GM23248 (cell line): Measurements from ENCODE around the gene MAP3K6. TPM values are rescaled to one million over a fixed set of nuclear protein-coding genes. Genes with fewer than 3 reads are reported as not detected.

ENCODE experiments used
- DNase-seq: peaks from one replicate; pipeline ENCODE4 v3.0.0-alpha.2; 2015
- H2AFZ ChIP-seq: fragments of 200-600 bp; sonication (generic); 2 replicates; pipeline ENCODE4 v1.6.1; 2016; ENCODE audit warnings: antibody characterized with exemption
- H3F3A ChIP-seq: fragments of 200-600 bp; sonication (generic); 2 replicates; pipeline ENCODE4 v1.6.1; 2016; ENCODE audit warnings: mild to moderate bottlenecking, antibody characterized with exemption, mixed run types; ENCODE audit not compliant: insufficient read depth
- H3K27ac ChIP-seq: fragments of 200-600 bp; sonication (generic); 2 replicates; pipeline ENCODE4 v1.5.1; 2016; ENCODE audit warnings: mild to moderate bottlenecking
- H3K27me3 ChIP-seq: fragments of 200-600 bp; sonication (generic); replicated peaks from 2 replicates; pipeline ENCODE4 v1.6.1; 2016; ENCODE audit warnings: mild to moderate bottlenecking; ENCODE audit not compliant: insufficient read depth
- H3K36me3 ChIP-seq: fragments of 200-600 bp; sonication (generic); 2 replicates; pipeline ENCODE4 v1.6.1; 2016; ENCODE audit warnings: low read depth, mild to moderate bottlenecking
- H3K4me1 ChIP-seq: fragments of 200-600 bp; sonication (generic); 2 replicates; pipeline ENCODE4 v1.6.1; 2016; ENCODE audit warnings: mild to moderate bottlenecking; ENCODE audit not compliant: insufficient read depth
- H3K4me2 ChIP-seq: fragments of 200-600 bp; sonication (generic); one replicate; pipeline ENCODE4 v1.6.1; 2016; ENCODE audit warnings: mild to moderate bottlenecking; ENCODE audit not compliant: unreplicated experiment
- H3K4me3 ChIP-seq: fragments of 200-600 bp; sonication (generic); 2 replicates; pipeline ENCODE4 v1.5.1; 2016; ENCODE audit warnings: mild to moderate bottlenecking
- H3K79me2 ChIP-seq: fragments of 200-600 bp; sonication (generic); 2 replicates; pipeline ENCODE4 v1.6.1; 2016; ENCODE audit warnings: mild to moderate bottlenecking; ENCODE audit not compliant: insufficient read depth
- H3K9ac ChIP-seq: fragments of 200-600 bp; sonication (generic); 2 replicates; pipeline ENCODE4 v1.6.1; 2016; ENCODE audit warnings: mild to moderate bottlenecking
- H3K9me2 ChIP-seq: fragments of 200-600 bp; sonication (generic); 2 replicates; pipeline ENCODE4 v1.6.1; 2016; ENCODE audit warnings: mixed run types, mild to moderate bottlenecking, moderate library complexity; ENCODE audit not compliant: insufficient read depth
- H3K9me3 ChIP-seq: fragments of 200-600 bp; sonication (generic); one replicate; pipeline ENCODE4 v1.6.1; 2017; ENCODE audit warnings: low read depth
- H4K20me1 ChIP-seq: fragments of 200-600 bp; sonication (generic); 2 replicates; pipeline ENCODE4 v1.6.0; 2016; ENCODE audit not compliant: insufficient read depth
- EZH2 ChIP-seq: fragments of 200-600 bp; sonication (generic); IDR thresholded peaks from 2 replicates; pipeline ENCODE4 v1.6.1; 2018; ENCODE audit warnings: antibody characterized with exemption, mild to moderate bottlenecking; ENCODE audit not compliant: insufficient read depth, poor library complexity, severe bottlenecking
- EZH2phosphoT487 ChIP-seq: fragments of 200-600 bp; sonication (generic); IDR thresholded peaks from 2 replicates; pipeline ENCODE4 v1.6.1; 2018; ENCODE audit warnings: antibody characterized with exemption, moderate library complexity, mild to moderate bottlenecking, low read depth; ENCODE audit not compliant: insufficient read depth
- WGBS, 2 experiments: methylation state at CpG; one replicate each; pipeline ENCODE4 v1.1.6; 2015 to 2017; ENCODE audit warnings: low lambda C conversion rate in 2 of 2, low coverage in 1 of 2; ENCODE audit errors: missing lambda C conversion rate in 2 of 2; 5-methylcytosine and 5-hydroxymethylcytosine counted together
- in situ Hi-C: fragments of 300-500 bp; cut with MboI; formaldehyde crosslinking; loops from 2 replicates; pipeline ENCODE4 v1.15.0; 2020
- polyA plus RNA-seq: library from polyadenylated mRNA; unstranded; fragments of >200 nt; fragmentation: Nextera tagmentation; extraction: Ambion mirVana; gene quantifications from 2 replicates; pipeline ENCODE4 v1.2.1, GENCODE V29; 2016
- total RNA-seq: library from RNA; depleted of rRNA; stranded (reverse); fragments of >200 nt; shearing (Covaris generic); gene quantifications from 2 replicates; pipeline ENCODE4 v1.2.3, GENCODE V29; 2014

Gene MAP3K6
- total and polyA plus RNA-seq, 2 experiments from 2014 or later = 13.7 to 40.3 TPM

GRCh38 chr1:27332536-27333281 is 34.1 kb downstream of the MAP3K6 start:
- no peak for TF ChIP-seq EZH2phosphoT487
- TF ChIP-seq EZH2 = no peak
- no peak overlapping the region for H3K4me2 ChIP-seq
- H3K9me2 ChIP-seq = no peaks in the 10 kb centered on the region
- no peaks in the 10 kb centered on the region; the same call in 1 of the 2 replicates for H4K20me1 ChIP-seq
- H3K79me2 ChIP-seq = peaks cover 38% of the 10 kb centered on the region
- WGBS, 2 experiments = 60% methylated on average over 11 of the region's 11 CpGs
- peak overlapping the region; percentile 14; the same call in 1 of the 2 replicates for H3K9ac ChIP-seq
- H3K27ac ChIP-seq = no peak overlapping the region
- in situ Hi-C loops = no loop called here
- H3K36me3 ChIP-seq = peaks cover 9% of the 10 kb centered on the region; the same call in 1 of the 2 replicates
- H3K4me1 ChIP-seq = no peaks in the 10 kb centered on the region
- H3K4me3 ChIP-seq = no peak overlapping the region
- H2AFZ ChIP-seq = no peak overlapping the region
- no peaks in the 10 kb centered on the region for H3F3A ChIP-seq
- no peaks in the 10 kb centered on the region for H3K9me3 ChIP-seq
- DNase-seq = peak; percentile 64
- no peaks in the 10 kb centered on the region for H3K27me3 ChIP-seq

- Histone ChIP-seq H2AFZ (no peak overlapping the region), H3K27ac (no peak overlapping the region), H3K79me2 (peaks cover 46% of the 10 kb centered on the region), H3K9me2 (no peaks in the 10 kb centered on the region), H3K27me3 (no peaks in the 10 kb centered on the region), H3F3A (no peaks in the 10 kb centered on the region), H4K20me1 (no peaks in the 10 kb centered on the region; the same call in 1 of the 2 replicates), H3K4me3 (no peak overlapping the region), H3K9ac (no peak overlapping the region), H3K4me2 (no peak overlapping the region), H3K36me3 (peaks cover 9% of the 10 kb centered on the region; the same call in 1 of the 2 replicates), H3K9me3 (no peaks in the 10 kb centered on the region), H3K4me1 (0 out of 2 replicates have a peak, but pooled peaks cover 5% of the 10 kb centered on the region)
- no peak for DNase-seq
- no peak for TF ChIP-seq EZH2phosphoT487
- TF ChIP-seq EZH2 = no peak
- in situ Hi-C loops = no loop called here
- WGBS, 2 experiments = 71% methylated on average over 5 of the region's 5 CpGs
Measured at GRCh38 chr1:27331922-27332321, 34.8 kb downstream of the MAP3K6 start.

GRCh38 chr1:27331426-27331825 is 35.3 kb downstream of the MAP3K6 start:
- WGBS, 2 experiments = 84 to 92% methylated on average over 3 of the region's 3 CpGs
- in situ Hi-C loops = no loop called here
- Histone ChIP-seq H3K79me2 (peaks cover 51% of the 10 kb centered on the region), H3K4me1 (0 out of 2 replicates have a peak, but pooled peaks cover 7% of the 10 kb centered on the region), H3K4me3 (no peak overlapping the region), H3K4me2 (no peak overlapping the region), H3K36me3 (peaks cover 9% of the 10 kb centered on the region; the same call in 1 of the 2 replicates), H3K27me3 (no peaks in the 10 kb centered on the region), H3K9me2 (no peaks in the 10 kb centered on the region), H3K9ac (no peak overlapping the region), H3F3A (no peaks in the 10 kb centered on the region), H3K27ac (no peak overlapping the region), H4K20me1 (no peaks in the 10 kb centered on the region; the same call in 1 of the 2 replicates), H2AFZ (no peak overlapping the region), H3K9me3 (no peaks in the 10 kb centered on the region)
- no peak for DNase-seq
- TF ChIP-seq EZH2phosphoT487 = no peak
- no peak for TF ChIP-seq EZH2

GRCh38 chr1:27330786-27331185 is 36.0 kb downstream of the MAP3K6 start:
- Histone ChIP-seq H3K4me1 (0 out of 2 replicates have a peak, but pooled peaks cover 7% of the 10 kb centered on the region), H4K20me1 (no peaks in the 10 kb centered on the region; the same call in 1 of the 2 replicates), H3K27ac (no peak overlapping the region), H3K36me3 (peaks cover 9% of the 10 kb centered on the region; the same call in 1 of the 2 replicates), H3K9ac (no peak overlapping the region), H3K9me2 (no peaks in the 10 kb centered on the region), H3K79me2 (peaks cover 57% of the 10 kb centered on the region), H3K9me3 (no peaks in the 10 kb centered on the region), H3K4me3 (no peak overlapping the region), H3F3A (no peaks in the 10 kb centered on the region), H3K4me2 (no peak overlapping the region), H2AFZ (no peak overlapping the region), H3K27me3 (no peaks in the 10 kb centered on the region)
- TF ChIP-seq EZH2 = no peak
- TF ChIP-seq EZH2phosphoT487 = no peak
- 84 to 85% methylated on average over 8 of the region's 8 CpGs for WGBS, 2 experiments
- no peak for DNase-seq
- in situ Hi-C loops = no loop called here
